CD4-positive, CD25-positive, alpha-beta regulatory T cell (primary cell): ENCODE results near the gene CNTN5. TPM values are rescaled to one million over a fixed set of nuclear protein-coding genes. Genes with fewer than 3 reads are reported as not detected.

Source experiments
- ATAC-seq, 2 donors: fragments of 150-1000 bp; cut with Tn5 transposase; one replicate each; pipeline ENCODE4 v1.10.0; 2021; ENCODE audit warnings: low read depth in 2 of 2, moderate number of reproducible peaks in 2 of 2, moderate library complexity in 1 of 2
- DNase-seq, 3 donors: peaks; one replicate each; pipeline versions ENCODE4 v3.0.0 to v3.0.0-alpha.2; 2012 to 2022; ENCODE audit warnings: mixed read lengths in 1 of 3
- H3K27ac ChIP-seq: one replicate; pipeline ENCODE4 v1.7.0; 2013; ENCODE audit warnings: mild to moderate bottlenecking, low read length; ENCODE audit not compliant: insufficient read depth, poor library complexity, severe bottlenecking
- H3K27me3 ChIP-seq: one replicate; pipeline ENCODE4 v1.7.0; 2013; ENCODE audit warnings: low read length; ENCODE audit not compliant: control insufficient read depth, insufficient read depth
- H3K36me3 ChIP-seq: one replicate; pipeline ENCODE4 v1.7.0; 2013; ENCODE audit warnings: mild to moderate bottlenecking, low read length, moderate library complexity; ENCODE audit not compliant: control insufficient read depth, insufficient read depth
- H3K4me1 ChIP-seq: 2 replicates; pipeline ENCODE4 v1.7.0; 2013; ENCODE audit warnings: mild to moderate bottlenecking, low read length; ENCODE audit not compliant: insufficient read depth, control insufficient read depth, poor library complexity, severe bottlenecking
- H3K4me3 ChIP-seq: one replicate; pipeline ENCODE4 v1.7.0; 2013; ENCODE audit warnings: low read depth, mild to moderate bottlenecking, low read length, moderate library complexity
- H3K9me3 ChIP-seq, 2 experiments: 1 replicate in 1 of 2; 2 replicates in 1 of 2; pipeline ENCODE4 v1.7.0; 2013; ENCODE audit warnings: low read length in 2 of 2, mild to moderate bottlenecking in 1 of 2, moderate library complexity in 1 of 2; ENCODE audit not compliant: control insufficient read depth in 2 of 2
- H3K27ac Mint-ChIP-seq, 3 donors: one replicate each; pipeline ENCODE4 v1.8.0; 2020 to 2022; ENCODE audit warnings: mild to moderate bottlenecking in 3 of 3, mixed read lengths in 3 of 3, moderate library complexity in 2 of 3
- H3K27me3 Mint-ChIP-seq: one replicate; pipeline ENCODE4 v1.8.0; 2022; ENCODE audit warnings: mild to moderate bottlenecking, mixed read lengths
- H3K36me3 Mint-ChIP-seq: one replicate; pipeline ENCODE4 v1.8.0; 2020; ENCODE audit warnings: mixed read lengths
- H3K4me1 Mint-ChIP-seq, 4 donors: one replicate each; pipeline ENCODE4 v1.8.0; 2020 to 2022; ENCODE audit warnings: mixed read lengths in 4 of 4, mild to moderate bottlenecking in 1 of 4
- H3K4me3 Mint-ChIP-seq, 4 donors: one replicate each; pipeline ENCODE4 v1.8.0; 2020 to 2022; ENCODE audit warnings: mild to moderate bottlenecking in 4 of 4, mixed read lengths in 4 of 4, moderate library complexity in 3 of 4
- H3K9me3 Mint-ChIP-seq, 7 donors: one replicate each; pipeline ENCODE4 v1.8.0; 2020 to 2022; ENCODE audit warnings: mixed read lengths in 7 of 7, mild to moderate bottlenecking in 3 of 7, moderate library complexity in 2 of 7
- polyA plus RNA-seq, 4 donors: library from polyadenylated mRNA; unstranded; fragments of 300-500 nt; fragmentation: Illumina TruSeq; gene quantifications; one replicate each; pipeline ENCODE4 v1.2.3, GENCODE V29; 2021
- total RNA-seq: library from RNA; stranded (reverse); gene quantifications from one replicate; pipeline ENCODE4 v1.2.3, GENCODE V29; 2022

The CNTN5 gene
- total and polyA plus RNA-seq, 5 donors from 2014 or later = not detected

GRCh38 chr11:99554232-99554903 is 533.6 kb downstream of the CNTN5 start:
- no peaks in the 10 kb centered on the region for H3K27me3 ChIP-seq
- Mint-ChIP-seq H3K9me3 (peaks cover 0 to 6% (median 2%) of the 10 kb centered on the region in 7 donors), H3K27me3 (no peaks in the 10 kb centered on the region), H3K4me1 (no peaks in the 10 kb centered on the region), H3K4me3 (no peak overlapping the region), H3K27ac (no peak overlapping the region), H3K36me3 (no peaks in the 10 kb centered on the region)
- H3K27ac ChIP-seq = no peak overlapping the region
- H3K9me3 ChIP-seq = no peaks in the 10 kb centered on the region
- H3K36me3 ChIP-seq = no peaks in the 10 kb centered on the region
- H3K4me1 ChIP-seq = no peaks in the 10 kb centered on the region
- no peak overlapping the region for H3K4me3 ChIP-seq
- ATAC-seq (no peak), DNase-seq (no peak)

DNA sequence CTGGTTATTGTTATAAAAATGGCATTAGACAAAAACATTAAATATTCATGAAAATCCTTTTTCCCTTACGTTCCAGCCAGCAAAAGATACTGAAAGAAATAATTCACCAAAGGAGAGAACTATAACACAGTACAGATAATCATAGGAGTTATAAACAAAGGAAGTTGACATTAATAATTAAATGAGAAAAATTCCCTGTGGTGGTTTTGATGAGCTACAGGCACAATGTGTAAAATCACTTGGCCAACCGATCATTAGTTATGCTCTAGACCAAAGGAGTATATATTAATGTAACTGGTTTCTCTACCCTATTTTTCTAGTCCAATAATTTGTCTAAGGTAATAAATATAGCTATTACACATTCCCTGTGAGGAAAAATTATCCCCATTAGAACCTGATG is 534.7 kb downstream of the CNTN5 start:
- Histone ChIP-seq H3K4me1 (no peaks in the 10 kb centered on the region), H3K9me3 (no peaks in the 10 kb centered on the region), H3K27ac (no peak overlapping the region), H3K27me3 (no peaks in the 10 kb centered on the region), H3K36me3 (no peaks in the 10 kb centered on the region), H3K4me3 (no peak overlapping the region)
- H3K36me3 Mint-ChIP-seq = no peaks in the 10 kb centered on the region
- peaks cover 0 to 5% (median 4%) of the 10 kb centered on the region in 7 donors for H3K9me3 Mint-ChIP-seq
- H3K27ac Mint-ChIP-seq = no peak overlapping the region
- no peak overlapping the region for H3K4me3 Mint-ChIP-seq
- DNase-seq = no peak
- no peak for ATAC-seq
- H3K27me3 Mint-ChIP-seq = no peaks in the 10 kb centered on the region
- H3K4me1 Mint-ChIP-seq = no peaks in the 10 kb centered on the region

- H3K4me1 Mint-ChIP-seq = no peaks in the 10 kb centered on the region
- no peaks in the 10 kb centered on the region for H3K36me3 Mint-ChIP-seq
- DNase-seq (no peak), ATAC-seq (no peak)
- Histone ChIP-seq H3K4me1 (no peaks in the 10 kb centered on the region), H3K27ac (no peak overlapping the region), H3K4me3 (no peak overlapping the region), H3K9me3 (peaks cover 0 to 4% of the 10 kb centered on the region in 2 experiments), H3K36me3 (no peaks in the 10 kb centered on the region), H3K27me3 (no peaks in the 10 kb centered on the region)
- peaks cover 0 to 10% (median 5%) of the 10 kb centered on the region in 7 donors for H3K9me3 Mint-ChIP-seq
- H3K27ac Mint-ChIP-seq = no peak overlapping the region
- H3K27me3 Mint-ChIP-seq = no peaks in the 10 kb centered on the region
- H3K4me3 Mint-ChIP-seq = no peak overlapping the region
These were observed 544.6 kb downstream of the CNTN5 start for GRCh38 chr11:99565333-99565732.

GRCh38 chr11:99567334-99567956 is 546.7 kb downstream of the CNTN5 start:
- Histone ChIP-seq H3K36me3 (no peaks in the 10 kb centered on the region), H3K9me3 (no peaks in the 10 kb centered on the region), H3K4me3 (no peak overlapping the region), H3K4me1 (no peaks in the 10 kb centered on the region), H3K27ac (no peak overlapping the region), H3K27me3 (no peaks in the 10 kb centered on the region)
- Mint-ChIP-seq H3K4me1 (no peaks in the 10 kb centered on the region), H3K27ac (no peak overlapping the region), H3K36me3 (no peaks in the 10 kb centered on the region), H3K4me3 (no peak overlapping the region), H3K27me3 (no peaks in the 10 kb centered on the region), H3K9me3 (peaks cover 1 to 13% (median 4%) of the 10 kb centered on the region in 7 donors)
- no peak for ATAC-seq
- DNase-seq = no peak

DNA sequence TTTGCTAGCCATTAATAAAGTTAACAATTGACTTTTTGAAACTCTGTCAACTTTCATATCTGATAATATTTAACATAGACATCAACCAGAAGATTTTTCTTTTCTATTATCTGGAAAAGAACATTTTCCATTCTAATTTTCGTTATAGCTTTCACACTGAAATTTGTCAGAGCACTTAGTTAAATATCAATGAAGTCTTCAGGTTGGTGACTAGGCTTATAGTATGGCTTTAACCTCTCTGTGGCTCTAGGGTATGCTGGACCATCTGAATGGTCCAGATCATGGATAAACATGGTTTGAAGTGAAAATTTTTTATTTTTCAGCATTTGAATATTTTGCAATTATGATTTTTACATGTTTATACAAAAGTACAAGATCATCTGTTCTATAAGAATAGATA is 548.1 kb downstream of the CNTN5 start:
- ATAC-seq = no peak
- H3K36me3 ChIP-seq = no peaks in the 10 kb centered on the region

DNA sequence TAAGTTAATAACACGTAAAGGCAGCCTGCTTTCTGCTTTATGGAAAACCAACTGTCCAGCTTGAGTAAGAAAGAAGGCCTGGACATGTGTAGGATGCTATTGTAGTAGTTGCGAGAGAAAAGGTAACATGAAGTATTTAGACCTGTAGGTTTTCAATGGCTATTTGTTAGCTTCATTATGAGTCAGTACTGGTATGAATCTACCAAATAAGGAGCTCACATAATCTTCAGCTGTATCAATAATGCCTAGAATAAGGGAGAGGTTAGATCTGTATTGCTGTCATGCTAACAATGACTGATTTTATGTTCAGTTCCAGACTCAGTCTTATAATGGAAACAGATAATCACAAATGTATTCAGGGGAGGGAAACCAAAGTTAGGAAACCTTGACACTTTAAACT is 550.3 kb downstream of the CNTN5 start:
- no peak for ATAC-seq

More for the DNA sequence above, 548.1 kb downstream of the CNTN5 start:
- H3K4me1 Mint-ChIP-seq = no peaks in the 10 kb centered on the region
- H3K36me3 Mint-ChIP-seq = no peaks in the 10 kb centered on the region
- H3K4me1 ChIP-seq = no peaks in the 10 kb centered on the region
- H3K4me3 Mint-ChIP-seq = no peak overlapping the region
- no peak overlapping the region for H3K27ac ChIP-seq
- peaks cover 1 to 11% (median 6%) of the 10 kb centered on the region in 7 donors for H3K9me3 Mint-ChIP-seq
- no peaks in the 10 kb centered on the region for H3K9me3 ChIP-seq
- DNase-seq = no peak
- H3K4me3 ChIP-seq = no peak overlapping the region
- H3K27me3 ChIP-seq = no peaks in the 10 kb centered on the region
- no peak overlapping the region for H3K27ac Mint-ChIP-seq
- H3K27me3 Mint-ChIP-seq = no peaks in the 10 kb centered on the region

GRCh38 chr11:99584830-99585229 is 564.1 kb downstream of the CNTN5 start:
- peaks cover 4 to 22% (median 10%) of the 10 kb centered on the region in 7 donors for H3K9me3 Mint-ChIP-seq
- Histone ChIP-seq H3K27me3 (no peaks in the 10 kb centered on the region), H3K4me1 (no peaks in the 10 kb centered on the region), H3K36me3 (no peaks in the 10 kb centered on the region), H3K9me3 (peaks cover 2 to 7% of the 10 kb centered on the region in 2 experiments), H3K4me3 (no peak overlapping the region), H3K27ac (no peak overlapping the region)
- no peaks in the 10 kb centered on the region for H3K4me1 Mint-ChIP-seq
- H3K36me3 Mint-ChIP-seq = no peaks in the 10 kb centered on the region
- no peaks in the 10 kb centered on the region for H3K27me3 Mint-ChIP-seq
- H3K4me3 Mint-ChIP-seq = no peak overlapping the region
- no peak overlapping the region for H3K27ac Mint-ChIP-seq
- no peak for ATAC-seq
- DNase-seq = no peak

More for the DNA sequence above, 550.3 kb downstream of the CNTN5 start:
- H3K4me3 Mint-ChIP-seq = no peak overlapping the region
- Histone ChIP-seq H3K27me3 (no peaks in the 10 kb centered on the region), H3K36me3 (no peaks in the 10 kb centered on the region), H3K27ac (no peak overlapping the region), H3K9me3 (no peaks in the 10 kb centered on the region), H3K4me1 (no peaks in the 10 kb centered on the region), H3K4me3 (no peak overlapping the region)
- DNase-seq = no peak
- H3K36me3 Mint-ChIP-seq = no peaks in the 10 kb centered on the region
- H3K4me1 Mint-ChIP-seq = no peaks in the 10 kb centered on the region
- H3K9me3 Mint-ChIP-seq = peaks cover 0 to 21% (median 10%) of the 10 kb centered on the region in 7 donors
- H3K27ac Mint-ChIP-seq = no peak overlapping the region
- no peaks in the 10 kb centered on the region for H3K27me3 Mint-ChIP-seq

GRCh38 chr11:99585606-99586005 is 564.9 kb downstream of the CNTN5 start:
- Histone ChIP-seq H3K27me3 (no peaks in the 10 kb centered on the region), H3K4me3 (no peak overlapping the region), H3K27ac (no peak overlapping the region), H3K9me3 (peaks cover 3 to 7% of the 10 kb centered on the region in 2 experiments), H3K4me1 (no peaks in the 10 kb centered on the region), H3K36me3 (no peaks in the 10 kb centered on the region)
- H3K36me3 Mint-ChIP-seq = no peaks in the 10 kb centered on the region
- no peak overlapping the region for H3K4me3 Mint-ChIP-seq
- no peaks in the 10 kb centered on the region for H3K4me1 Mint-ChIP-seq
- DNase-seq (no peak), ATAC-seq (no peak)
- H3K27ac Mint-ChIP-seq = no peak overlapping the region
- H3K27me3 Mint-ChIP-seq = no peaks in the 10 kb centered on the region
- H3K9me3 Mint-ChIP-seq = peaks cover 5 to 24% (median 8%) of the 10 kb centered on the region in 7 donors
